GM23338 (cell line): ENCODE measurements around the gene CCNG1. TPM values are rescaled to one million over a fixed set of nuclear protein-coding genes. Genes with fewer than 3 reads are reported as not detected.

Source experiments
- ATAC-seq: fragments of 200-7000 bp; cut with Tn5 transposase; 3 replicates; pipeline ENCODE4 v1.9.1; 2020
- DNase-seq: peaks from one replicate; pipeline ENCODE4 v3.0.0-alpha.2; 2015; ENCODE audit warnings: low spot score
- H2AFZ ChIP-seq: fragments of 200-600 bp; sonication (generic); 2 replicates; pipeline ENCODE4 v1.8.0; 2016; ENCODE audit warnings: antibody characterized with exemption, mild to moderate bottlenecking, moderate library complexity
- H3F3A ChIP-seq: fragments of 200-600 bp; sonication (generic); replicated peaks from 2 replicates; pipeline ENCODE4 v1.8.0; 2017; ENCODE audit warnings: antibody characterized with exemption, mixed run types, low read depth
- H3K27ac ChIP-seq: fragments of 200-600 bp; sonication (generic); 2 replicates; pipeline ENCODE4 v1.6.1; 2016; ENCODE audit warnings: low read depth
- H3K27me3 ChIP-seq: fragments of 200-600 bp; sonication (generic); 2 replicates; pipeline ENCODE4 v1.8.0; 2016; ENCODE audit warnings: mild to moderate bottlenecking, mixed run types, moderate library complexity; ENCODE audit not compliant: insufficient read depth
- H3K36me3 ChIP-seq: fragments of 200-600 bp; sonication (generic); 2 replicates; pipeline ENCODE4 v1.8.0; 2016; ENCODE audit warnings: mild to moderate bottlenecking; ENCODE audit not compliant: insufficient read depth
- H3K4me1 ChIP-seq: fragments of 200-600 bp; sonication (generic); 2 replicates; pipeline ENCODE4 v1.8.0; 2016; ENCODE audit warnings: mild to moderate bottlenecking, moderate library complexity; ENCODE audit not compliant: insufficient read depth
- H3K4me2 ChIP-seq: fragments of 200-600 bp; sonication (generic); 2 replicates; pipeline ENCODE4 v1.7.1; 2017; ENCODE audit warnings: mixed run types
- H3K4me3 ChIP-seq: fragments of 200-600 bp; sonication (generic); 2 replicates; pipeline ENCODE4 v1.6.1; 2016; ENCODE audit warnings: mixed run types
- H3K79me2 ChIP-seq: fragments of 200-600 bp; sonication (generic); replicated peaks from 2 replicates; pipeline ENCODE4 v1.8.0; 2017; ENCODE audit warnings: mild to moderate bottlenecking; ENCODE audit not compliant: insufficient read depth
- H3K9me2 ChIP-seq: fragments of 200-600 bp; sonication (generic); 2 replicates; pipeline ENCODE4 v1.8.0; 2017; ENCODE audit not compliant: insufficient read depth
- H4K20me1 ChIP-seq: fragments of 200-600 bp; sonication (generic); replicated peaks from 2 replicates; pipeline ENCODE4 v1.8.0; 2017; ENCODE audit warnings: mild to moderate bottlenecking; ENCODE audit not compliant: insufficient read depth
- H3K27ac Mint-ChIP-seq: 2 replicates; pipeline ENCODE4 v1.8.0; 2020; ENCODE audit warnings: inconsistent platforms, mild to moderate bottlenecking, moderate library complexity, mixed read lengths
- H3K27me3 Mint-ChIP-seq: 3 replicates; pipeline ENCODE4 v1.8.0; 2022; ENCODE audit warnings: low read depth, mild to moderate bottlenecking, moderate library complexity, mixed read lengths, inconsistent platforms; ENCODE audit not compliant: insufficient read depth, poor library complexity
- H3K36me3 Mint-ChIP-seq: 3 replicates; pipeline ENCODE4 v1.8.0; 2021; ENCODE audit warnings: low read depth, mild to moderate bottlenecking, inconsistent platforms, moderate library complexity, mixed read lengths
- H3K4me1 Mint-ChIP-seq: 3 replicates; pipeline ENCODE4 v1.8.0; 2020; ENCODE audit warnings: mild to moderate bottlenecking, inconsistent platforms, mixed read lengths
- H3K4me3 Mint-ChIP-seq: 3 replicates; pipeline ENCODE4 v1.8.0; 2021; ENCODE audit warnings: moderate library complexity, mild to moderate bottlenecking, inconsistent platforms, mixed read lengths
- H3K9me3 Mint-ChIP-seq: 3 replicates; pipeline ENCODE4 v1.8.0; 2020; ENCODE audit warnings: moderate library complexity, mild to moderate bottlenecking, inconsistent platforms, mixed read lengths
- JUNB ChIP-seq: IDR thresholded peaks from one replicate; pipeline ENCODE4 v1.6.1; 2016; ENCODE audit warnings: antibody characterized with exemption; ENCODE audit not compliant: unreplicated experiment
- NANOG ChIP-seq: IDR thresholded peaks from 2 replicates; pipeline ENCODE4 v1.6.1; 2016; ENCODE audit warnings: antibody characterized with exemption, borderline replicate concordance
- REST ChIP-seq: IDR thresholded peaks from one replicate; pipeline ENCODE4 v1.6.1; 2018; ENCODE audit warnings: antibody characterized with exemption; ENCODE audit not compliant: unreplicated experiment
- ZNF462 ChIP-seq: fragments of 250-450 bp; sonication (Bioruptor Pico); IDR thresholded peaks from 2 replicates; pipeline ENCODE4 v1.5.0; 2020; ENCODE audit warnings: mild to moderate bottlenecking, moderate library complexity
- polyA plus RNA-seq: library from polyadenylated mRNA; unstranded; fragments of >200 nt; fragmentation: Nextera tagmentation; extraction: Ambion mirVana; gene quantifications from 2 replicates; pipeline ENCODE4 v1.2.1, GENCODE V29; 2016
- total RNA-seq: library from RNA; depleted of rRNA; stranded (reverse); fragments of >200 nt; shearing (Covaris generic); gene quantifications from 2 replicates; pipeline ENCODE4 v1.2.3, GENCODE V29; 2014

CCNG1 gene
- total and polyA plus RNA-seq, 2 experiments from 2014 or later = 431 to 496 TPM

- no peak for ATAC-seq
- Histone ChIP-seq H3K27me3 (no peaks in the 10 kb centered on the region), H3K4me1 (peaks cover 5% of the 10 kb centered on the region), H3K27ac (no peak overlapping the region), H3K36me3 (peaks cover 12% of the 10 kb centered on the region; the same call in 1 of the 2 replicates), H3K4me3 (no peak overlapping the region), H3K4me2 (no peak overlapping the region), H3F3A (peaks cover 8% of the 10 kb centered on the region; the same call in 1 of the 2 replicates), H4K20me1 (no peaks in the 10 kb centered on the region), H2AFZ (no peak overlapping the region), H3K9me2 (no peaks in the 10 kb centered on the region), H3K79me2 (peaks cover 30% of the 10 kb centered on the region)
- H3K4me1 Mint-ChIP-seq = peaks cover 7% of the 10 kb centered on the region
- peaks cover 3% of the 10 kb centered on the region; the same call in 2 of the 3 replicates for H3K9me3 Mint-ChIP-seq
- no peak overlapping the region for H3K27ac Mint-ChIP-seq
- H3K36me3 Mint-ChIP-seq = peaks cover 38% of the 10 kb centered on the region
- TF ChIP-seq NANOG (no peak), JUNB (no peak), ZNF462 (no peak), REST (no peak)
- peaks cover 13% of the 10 kb centered on the region for H3K27me3 Mint-ChIP-seq
- DNase-seq = no peak
- no peak overlapping the region for H3K4me3 Mint-ChIP-seq
These were observed 18.7 kb downstream of the CCNG1 start for GRCh38 chr5:163456029-163456589.
